Endodermal cell (in vitro differentiated cells): ENCODE measurements around the gene TMEM158. TPM values are rescaled to one million over a fixed set of nuclear protein-coding genes. Genes with fewer than 3 reads are reported as not detected.

ENCODE experiments used
- DNase-seq: peaks from one replicate; pipeline ENCODE4 v3.0.0-alpha.2; 2017
- H3K27ac ChIP-seq: 2 replicates; pipeline ENCODE4 v1.5.1; 2013; ENCODE audit warnings: mild to moderate bottlenecking, low read depth, low read length, moderate library complexity
- H3K27me3 ChIP-seq: 2 replicates; pipeline ENCODE4 v1.6.1; 2013; ENCODE audit warnings: mild to moderate bottlenecking, low read length, moderate library complexity; ENCODE audit not compliant: insufficient read depth, control insufficient read depth, poor library complexity, severe bottlenecking
- H3K36me3 ChIP-seq: 2 replicates; pipeline ENCODE4 v1.7.0; 2013; ENCODE audit warnings: mild to moderate bottlenecking, low read length, moderate library complexity; ENCODE audit not compliant: control insufficient read depth, insufficient read depth
- H3K4me1 ChIP-seq: one replicate; pipeline ENCODE4 v1.7.0; 2013; ENCODE audit warnings: low read length; ENCODE audit not compliant: control insufficient read depth, insufficient read depth
- H3K4me3 ChIP-seq: 2 replicates; pipeline ENCODE4 v1.5.1; 2013; ENCODE audit warnings: mild to moderate bottlenecking, low read length, moderate library complexity
- H3K9ac ChIP-seq: 2 replicates; pipeline ENCODE4 v1.6.1; 2013; ENCODE audit warnings: mild to moderate bottlenecking, low read length, moderate library complexity; ENCODE audit not compliant: poor library complexity, severe bottlenecking; ENCODE audit errors: extremely low read depth
- H3K9me3 ChIP-seq: 2 replicates; pipeline ENCODE4 v1.6.1; 2013; ENCODE audit warnings: mild to moderate bottlenecking, low read length, moderate library complexity; ENCODE audit not compliant: control insufficient read depth
- H3K27ac Mint-ChIP-seq: 2 replicates; pipeline ENCODE4 v1.8.0; 2020; ENCODE audit warnings: mixed read lengths
- H3K27me3 Mint-ChIP-seq: 2 replicates; pipeline ENCODE4 v1.8.0; 2021; ENCODE audit warnings: mild to moderate bottlenecking, mixed read lengths; ENCODE audit not compliant: insufficient read depth
- H3K36me3 Mint-ChIP-seq: 2 replicates; pipeline ENCODE4 v1.8.0; 2020; ENCODE audit warnings: low read depth, mixed read lengths
- H3K4me1 Mint-ChIP-seq: 2 replicates; pipeline ENCODE4 v1.8.0; 2020; ENCODE audit warnings: mixed read lengths
- H3K4me3 Mint-ChIP-seq: 2 replicates; pipeline ENCODE4 v1.8.0; 2020; ENCODE audit warnings: mild to moderate bottlenecking, moderate library complexity, mixed read lengths
- H3K9me3 Mint-ChIP-seq: 2 replicates; pipeline ENCODE4 v1.8.0; 2020; ENCODE audit warnings: mild to moderate bottlenecking, mixed read lengths
- CTCF ChIP-seq: fragments of 200-600 bp; sonication (generic); conservative IDR thresholded peaks from 2 replicates; pipeline ENCODE4 v1.5.0; 2021; ENCODE audit warnings: antibody characterized with exemption, mild to moderate bottlenecking
- WGBS, 2 experiments: methylation state at CpG; one replicate each; pipeline versions ENCODE4 v1.1.5 to v1.1.7; 2013; ENCODE audit warnings: missing lambda C conversion rate in 2 of 2, mixed read lengths in 1 of 2; ENCODE audit not compliant: insufficient coverage in 1 of 2, insufficient read length in 1 of 2; 5-methylcytosine and 5-hydroxymethylcytosine counted together
- total RNA-seq, 2 donors: library from RNA; stranded (reverse); fragmentation: NEBNext Ultra II Directional in 1 of 2; extraction: Animal tissue kit (Norgen Biotek cat#: 25700) in 1 of 2; gene quantifications; 2 replicates in 1 of 2; 3 replicates in 1 of 2; pipeline ENCODE4 v1.2.1, GENCODE V29; 2021

The TMEM158 gene
- total RNA-seq, 2 donors from 2014 or later = 0.31 to 5.5 TPM

GRCh38 chr3:45188719-45189659, 37.1 kb downstream of the TMEM158 start:
- Histone ChIP-seq H3K4me3 (no peak overlapping the region), H3K9me3 (no peaks in the 10 kb centered on the region), H3K9ac (no peak overlapping the region), H3K27ac (no peak overlapping the region), H3K4me1 (no peaks in the 10 kb centered on the region), H3K27me3 (no peaks in the 10 kb centered on the region), H3K36me3 (no peaks in the 10 kb centered on the region)
- DNase-seq = no peak
- no peak overlapping the region for H3K27ac Mint-ChIP-seq
- no peak overlapping the region for H3K4me3 Mint-ChIP-seq
- 90 to 97% methylated on average over 5 to 8 of the region's 8 CpGs for WGBS, 2 experiments
- TF ChIP-seq CTCF = no peak
- peaks cover 36% of the 10 kb centered on the region for H3K27me3 Mint-ChIP-seq
- no peaks in the 10 kb centered on the region for H3K9me3 Mint-ChIP-seq
- peaks cover 3% of the 10 kb centered on the region for H3K4me1 Mint-ChIP-seq
- H3K36me3 Mint-ChIP-seq = no peaks in the 10 kb centered on the region

GRCh38 chr3:45187694-45188141, 38.4 kb downstream of the TMEM158 start:
- Mint-ChIP-seq H3K36me3 (no peaks in the 10 kb centered on the region), H3K9me3 (no peaks in the 10 kb centered on the region), H3K27me3 (peaks cover 34% of the 10 kb centered on the region), H3K4me3 (no peak overlapping the region), H3K27ac (no peak overlapping the region), H3K4me1 (peaks cover 10% of the 10 kb centered on the region)
- TF ChIP-seq CTCF = no peak
- H3K9me3 ChIP-seq = no peaks in the 10 kb centered on the region
- no peak for DNase-seq
- no peaks in the 10 kb centered on the region for H3K36me3 ChIP-seq
- H3K27ac ChIP-seq = no peak overlapping the region
- no peaks in the 10 kb centered on the region for H3K27me3 ChIP-seq
- H3K4me3 ChIP-seq = no peak overlapping the region
- H3K9ac ChIP-seq = no peak overlapping the region
- H3K4me1 ChIP-seq = peaks cover 4% of the 10 kb centered on the region
- WGBS, 2 experiments = 91 to 98% methylated on average over 3 of the region's 3 CpGs

- Mint-ChIP-seq H3K27ac (no peak overlapping the region), H3K9me3 (no peaks in the 10 kb centered on the region), H3K27me3 (peaks cover 32% of the 10 kb centered on the region), H3K4me3 (no peak overlapping the region), H3K36me3 (no peaks in the 10 kb centered on the region), H3K4me1 (peaks cover 10% of the 10 kb centered on the region)
- no peaks in the 10 kb centered on the region for H3K27me3 ChIP-seq
- peaks cover 4% of the 10 kb centered on the region for H3K4me1 ChIP-seq
- H3K9me3 ChIP-seq = no peaks in the 10 kb centered on the region
- 85 to 87% methylated on average over 5 to 6 of the region's 6 CpGs for WGBS, 2 experiments
- no peak overlapping the region for H3K9ac ChIP-seq
- no peak overlapping the region for H3K27ac ChIP-seq
- H3K36me3 ChIP-seq = no peaks in the 10 kb centered on the region
- no peak overlapping the region for H3K4me3 ChIP-seq
- TF ChIP-seq CTCF = no peak
- DNase-seq = no peak
Measured at GRCh38 chr3:45186871-45187270, 39.2 kb downstream of the TMEM158 start.
